Smooth muscle cell (in vitro differentiated cells): Measurements from ENCODE around the gene CDK14. TPM values are rescaled to one million over a fixed set of nuclear protein-coding genes. Genes with fewer than 3 reads are reported as not detected.

Experiments used
- DNase-seq: peaks from one replicate; lab custom pipeline; 2025; ENCODE audit not compliant: unreplicated experiment; lab: John Stamatoyannopoulos, UW
- H2AFZ ChIP-seq: fragments of 200-600 bp; sonication (generic); 2 replicates; pipeline ENCODE4 v1.6.0; 2016; ENCODE audit warnings: antibody characterized with exemption, low read depth, mild to moderate bottlenecking
- H3F3A ChIP-seq: fragments of 200-600 bp; sonication (generic); 2 replicates; pipeline ENCODE4 v1.6.0; 2017; ENCODE audit warnings: antibody characterized with exemption, low read depth
- H3K27ac ChIP-seq: fragments of 200-600 bp; sonication (generic); 2 replicates; pipeline ENCODE4 v1.5.1; 2016; ENCODE audit warnings: low read depth, mild to moderate bottlenecking
- H3K27me3 ChIP-seq: fragments of 200-600 bp; sonication (generic); 2 replicates; pipeline ENCODE4 v1.6.1; 2016; ENCODE audit warnings: low read depth, mild to moderate bottlenecking
- H3K36me3 ChIP-seq: fragments of 200-600 bp; sonication (generic); 2 replicates; pipeline ENCODE4 v1.5.1; 2016; ENCODE audit warnings: low read depth
- H3K4me1 ChIP-seq: fragments of 200-600 bp; sonication (generic); 2 replicates; pipeline ENCODE4 v1.5.1; 2016; ENCODE audit warnings: low read depth
- H3K4me2 ChIP-seq: fragments of 200-600 bp; sonication (generic); 2 replicates; pipeline ENCODE4 v1.6.0; 2016; ENCODE audit warnings: mild to moderate bottlenecking
- H3K4me3 ChIP-seq: fragments of 200-600 bp; sonication (generic); 2 replicates; pipeline ENCODE4 v1.5.1; 2016; ENCODE audit warnings: mild to moderate bottlenecking
- H3K79me2 ChIP-seq: fragments of 200-600 bp; sonication (generic); 2 replicates; pipeline ENCODE4 v1.6.0; 2016; ENCODE audit warnings: low read depth, mild to moderate bottlenecking
- H3K9ac ChIP-seq: fragments of 200-600 bp; sonication (generic); 2 replicates; pipeline ENCODE4 v1.6.0; 2016; ENCODE audit warnings: low read depth
- H3K9me3 ChIP-seq: fragments of 200-600 bp; sonication (generic); replicated peaks from 2 replicates; pipeline ENCODE4 v1.5.1; 2016; ENCODE audit warnings: low read depth
- H4K20me1 ChIP-seq: fragments of 200-600 bp; sonication (generic); 2 replicates; pipeline ENCODE4 v1.6.0; 2016; ENCODE audit warnings: low read depth
- CTCF ChIP-seq: fragments of 200-600 bp; sonication (generic); IDR thresholded peaks from 2 replicates; pipeline ENCODE4 v1.5.1; 2017; ENCODE audit warnings: borderline replicate concordance, mild to moderate bottlenecking, antibody characterized with exemption; ENCODE audit not compliant: insufficient read depth, poor library complexity, severe bottlenecking
- WGBS: methylation state at CpG from one replicate; pipeline ENCODE4 v1.1.7; 2016; ENCODE audit warnings: low lambda C conversion rate; 5-methylcytosine and 5-hydroxymethylcytosine counted together
- polyA plus RNA-seq: library from polyadenylated mRNA; unstranded; fragments of >200 nt; fragmentation: Nextera tagmentation; extraction: Ambion mirVana; gene quantifications from 2 replicates; pipeline ENCODE4 v1.2.1, GENCODE V29; 2016
- total RNA-seq: library from RNA; depleted of rRNA; stranded (reverse); fragments of >200 nt; gene quantifications from 2 replicates; pipeline ENCODE4 v1.2.3, GENCODE V29; 2014

The CDK14 gene
- total and polyA plus RNA-seq, 2 experiments from 2014 or later: 4.1 to 5.3 TPM

- Histone ChIP-seq H2AFZ (no peak overlapping the region), H3K4me1 (peaks cover 25% of the 10 kb centered on the region), H3K79me2 (no peaks in the 10 kb centered on the region), H3K9ac (no peak overlapping the region), H3K36me3 (no peaks in the 10 kb centered on the region), H3K9me3 (no peaks in the 10 kb centered on the region), H3K4me3 (no peak overlapping the region), H3K27me3 (no peaks in the 10 kb centered on the region), H3K4me2 (no peak overlapping the region), H4K20me1 (no peaks in the 10 kb centered on the region), H3K27ac (no peak overlapping the region), H3F3A (no peaks in the 10 kb centered on the region)
- TF ChIP-seq CTCF: no peak
- no peak for DNase-seq
- 94% methylated on average over 1 of the region's 1 CpG for WGBS
Measured at GRCh38 chr7:91142743-91143142, 546.6 kb downstream of the CDK14 start.

GRCh38 chr7:91149341-91150246 is 553.5 kb downstream of the CDK14 start:
- Histone ChIP-seq H3K27ac (no peak overlapping the region), H2AFZ (no peak overlapping the region), H3F3A (no peaks in the 10 kb centered on the region), H3K9ac (no peak overlapping the region), H3K36me3 (no peaks in the 10 kb centered on the region), H3K27me3 (no peaks in the 10 kb centered on the region), H3K9me3 (no peaks in the 10 kb centered on the region), H4K20me1 (no peaks in the 10 kb centered on the region), H3K4me1 (peaks cover 16% of the 10 kb centered on the region), H3K79me2 (no peaks in the 10 kb centered on the region), H3K4me2 (no peak overlapping the region), H3K4me3 (no peak overlapping the region)
- 92% methylated on average over 3 of the region's 3 CpGs for WGBS
- DNase-seq: no peak
- no peak for TF ChIP-seq CTCF

- H3K36me3 ChIP-seq: no peaks in the 10 kb centered on the region
- H3K27me3 ChIP-seq: no peaks in the 10 kb centered on the region
- no peak overlapping the region for H2AFZ ChIP-seq
- no peak for TF ChIP-seq CTCF
- H3K4me3 ChIP-seq: no peak overlapping the region
- H3K9ac ChIP-seq: no peak overlapping the region
- no peaks in the 10 kb centered on the region for H3F3A ChIP-seq
- 93% methylated on average over 4 of the region's 4 CpGs for WGBS
- H3K79me2 ChIP-seq: no peaks in the 10 kb centered on the region
- H4K20me1 ChIP-seq: no peaks in the 10 kb centered on the region
- no peaks in the 10 kb centered on the region for H3K9me3 ChIP-seq
- no peak overlapping the region for H3K4me2 ChIP-seq
- no peak overlapping the region for H3K27ac ChIP-seq
- no peak for DNase-seq
- peaks cover 16% of the 10 kb centered on the region for H3K4me1 ChIP-seq
Measured at GRCh38 chr7:91151916-91152315, 555.8 kb downstream of the CDK14 start.
